Measurements from ENCODE around the gene CYP24A1. TPM values are rescaled to one million over a fixed set of nuclear protein-coding genes. Genes with fewer than 3 reads are reported as not detected.

The CYP24A1 gene
- total RNA-seq, 1 donor from 2014 or later = not detected

GRCh38 chr20:54166987-54167662 is 6.7 kb downstream of the CYP24A1 start:
- Mint-ChIP-seq H3K27ac (no peak overlapping the region), H3K9me3 (no peaks in the 10 kb centered on the region), H3K36me3 (ENCODE audit: low read depth) (no peaks in the 10 kb centered on the region), H3K27me3 (ENCODE audit: low read depth) (peaks cover 46% of the 10 kb centered on the region), H3K4me3 (ENCODE audit: low read depth) (no peak overlapping the region), H3K4me1 (ENCODE audit: low read depth) (no peaks in the 10 kb centered on the region)
- intact Hi-C loops (cut with micrococcal nuclease) = no loop called here
- DNase-seq (ENCODE audit: low spot score) = no peak

- H3K4me1 Mint-ChIP-seq (ENCODE audit: low read depth) = no peaks in the 10 kb centered on the region
- H3K36me3 Mint-ChIP-seq (ENCODE audit: low read depth) = no peaks in the 10 kb centered on the region
- H3K4me3 Mint-ChIP-seq (ENCODE audit: low read depth) = no peak overlapping the region
- H3K9me3 Mint-ChIP-seq = no peaks in the 10 kb centered on the region
- H3K27ac Mint-ChIP-seq = no peak overlapping the region
- H3K27me3 Mint-ChIP-seq (ENCODE audit: low read depth) = peaks cover 37% of the 10 kb centered on the region
- no peak for DNase-seq (ENCODE audit: low spot score)
- intact Hi-C loops (cut with micrococcal nuclease) = no loop called here
Observed at GRCh38 chr20:54165803-54166202, 8.0 kb downstream of the CYP24A1 start.

- intact Hi-C loops (cut with micrococcal nuclease) = no loop called here
- no peak for DNase-seq (ENCODE audit: low spot score)
- Mint-ChIP-seq H3K9me3 (no peaks in the 10 kb centered on the region), H3K27ac (no peak overlapping the region), H3K27me3 (ENCODE audit: low read depth) (peaks cover 32% of the 10 kb centered on the region), H3K4me3 (ENCODE audit: low read depth) (no peak overlapping the region), H3K36me3 (ENCODE audit: low read depth) (no peaks in the 10 kb centered on the region), H3K4me1 (ENCODE audit: low read depth) (no peaks in the 10 kb centered on the region)
Observed at GRCh38 chr20:54165014-54165413, 8.8 kb downstream of the CYP24A1 start.

- Mint-ChIP-seq H3K36me3 (ENCODE audit: low read depth) (no peaks in the 10 kb centered on the region), H3K4me3 (ENCODE audit: low read depth) (no peak overlapping the region), H3K4me1 (ENCODE audit: low read depth) (no peaks in the 10 kb centered on the region), H3K27me3 (ENCODE audit: low read depth) (peaks cover 19% of the 10 kb centered on the region), H3K27ac (no peak overlapping the region), H3K9me3 (no peaks in the 10 kb centered on the region)
- DNase-seq (ENCODE audit: low spot score) = no peak
- intact Hi-C loops (cut with micrococcal nuclease) = no loop called here
Observed at GRCh38 chr20:54163402-54163801, 10.4 kb downstream of the CYP24A1 start.

GRCh38 chr20:54162378-54163009 is 11.3 kb downstream of the CYP24A1 start:
- Mint-ChIP-seq H3K4me1 (ENCODE audit: low read depth) (no peaks in the 10 kb centered on the region), H3K4me3 (ENCODE audit: low read depth) (no peak overlapping the region), H3K27ac (no peak overlapping the region), H3K36me3 (ENCODE audit: low read depth) (no peaks in the 10 kb centered on the region), H3K9me3 (no peaks in the 10 kb centered on the region), H3K27me3 (ENCODE audit: low read depth) (peaks cover 12% of the 10 kb centered on the region)
- no peak for DNase-seq (ENCODE audit: low spot score)
- intact Hi-C loops (cut with micrococcal nuclease) = no loop called here

GRCh38 chr20:54161821-54162149 is 12.0 kb downstream of the CYP24A1 start:
- intact Hi-C loops (cut with micrococcal nuclease) = no loop called here
- H3K36me3 Mint-ChIP-seq (ENCODE audit: low read depth) = no peaks in the 10 kb centered on the region
- H3K9me3 Mint-ChIP-seq = no peaks in the 10 kb centered on the region
- H3K27ac Mint-ChIP-seq = no peak overlapping the region
- no peak overlapping the region for H3K4me3 Mint-ChIP-seq (ENCODE audit: low read depth)
- no peaks in the 10 kb centered on the region for H3K4me1 Mint-ChIP-seq (ENCODE audit: low read depth)
- H3K27me3 Mint-ChIP-seq (ENCODE audit: low read depth) = peaks cover 14% of the 10 kb centered on the region
- DNase-seq (ENCODE audit: low spot score) = no peak

GRCh38 chr20:54161008-54161820 is 12.6 kb downstream of the CYP24A1 start:
- no peaks in the 10 kb centered on the region for H3K9me3 Mint-ChIP-seq
- intact Hi-C loops (cut with micrococcal nuclease) = no loop called here
- no peak overlapping the region for H3K27ac Mint-ChIP-seq
- H3K27me3 Mint-ChIP-seq (ENCODE audit: low read depth) = peaks cover 15% of the 10 kb centered on the region
- no peak overlapping the region for H3K4me3 Mint-ChIP-seq (ENCODE audit: low read depth)
- DNase-seq (ENCODE audit: low spot score) = no peak
- no peaks in the 10 kb centered on the region for H3K36me3 Mint-ChIP-seq (ENCODE audit: low read depth)
- H3K4me1 Mint-ChIP-seq (ENCODE audit: low read depth) = no peaks in the 10 kb centered on the region

GRCh38 chr20:54160065-54161007 is 13.4 kb downstream of the CYP24A1 start:
- Mint-ChIP-seq H3K4me3 (ENCODE audit: low read depth) (no peak overlapping the region), H3K4me1 (ENCODE audit: low read depth) (no peaks in the 10 kb centered on the region), H3K27me3 (ENCODE audit: low read depth) (peaks cover 13% of the 10 kb centered on the region), H3K9me3 (no peaks in the 10 kb centered on the region), H3K27ac (no peak overlapping the region), H3K36me3 (ENCODE audit: low read depth) (no peaks in the 10 kb centered on the region)
- intact Hi-C loops (cut with micrococcal nuclease) = no loop called here
- DNase-seq (ENCODE audit: low spot score) = no peak

GRCh38 chr20:54158856-54159418 is 14.8 kb downstream of the CYP24A1 start:
- Mint-ChIP-seq H3K36me3 (ENCODE audit: low read depth) (no peaks in the 10 kb centered on the region), H3K27ac (no peak overlapping the region), H3K4me1 (ENCODE audit: low read depth) (no peaks in the 10 kb centered on the region), H3K9me3 (no peaks in the 10 kb centered on the region), H3K27me3 (ENCODE audit: low read depth) (peaks cover 12% of the 10 kb centered on the region), H3K4me3 (ENCODE audit: low read depth) (no peak overlapping the region)
- intact Hi-C loops (cut with micrococcal nuclease) = no loop called here
- no peak for DNase-seq (ENCODE audit: low spot score)

- H3K4me1 Mint-ChIP-seq (ENCODE audit: low read depth) = no peaks in the 10 kb centered on the region
- H3K4me3 Mint-ChIP-seq (ENCODE audit: low read depth) = no peak overlapping the region
Observed at GRCh38 chr20:54158226-54158625, 15.6 kb downstream of the CYP24A1 start.

GRCh38 chr20:54156981-54157835 is 16.6 kb downstream of the CYP24A1 start:
- no peak for DNase-seq (ENCODE audit: low spot score)
- no peaks in the 10 kb centered on the region for H3K4me1 Mint-ChIP-seq (ENCODE audit: low read depth)
- no peaks in the 10 kb centered on the region for H3K36me3 Mint-ChIP-seq (ENCODE audit: low read depth)
- H3K27me3 Mint-ChIP-seq (ENCODE audit: low read depth) = peaks cover 15% of the 10 kb centered on the region
- H3K27ac Mint-ChIP-seq = no peak overlapping the region
- intact Hi-C loops (cut with micrococcal nuclease) = no loop called here
- H3K4me3 Mint-ChIP-seq (ENCODE audit: low read depth) = no peak overlapping the region
- H3K9me3 Mint-ChIP-seq = no peaks in the 10 kb centered on the region

More at GRCh38 chr20:54158226-54158625, 15.6 kb downstream of the CYP24A1 start:
- intact Hi-C loops (cut with micrococcal nuclease) = no loop called here
- H3K9me3 Mint-ChIP-seq = no peaks in the 10 kb centered on the region
- H3K36me3 Mint-ChIP-seq (ENCODE audit: low read depth) = no peaks in the 10 kb centered on the region
- H3K27me3 Mint-ChIP-seq (ENCODE audit: low read depth) = peaks cover 13% of the 10 kb centered on the region
- DNase-seq (ENCODE audit: low spot score) = no peak
- H3K27ac Mint-ChIP-seq = no peak overlapping the region

All from activated T-helper 2 cell treated with anti-CD3 and anti-CD28 coated beads, Interferon-gamma antibody, Interleukin-2, Interleukin-4, amounts not matched to agents 10 μg/mL and 5 μg/mL and 100 μg/mL, durations not matched to agents 14 hours and 24 hours and 36 hours (primary cell).